ENCODE data around the gene RSBN1L.

The RSBN1L gene

GRCh38 chr7:77831481-77831880 is 135.2 kb downstream of the RSBN1L start:
- Histone ChIP-seq H3K79me2 (ENCODE audit: insufficient read depth, low read length) (peaks cover 60% of the 10 kb centered on the region), H4K20me1 (ENCODE audit: insufficient read depth, low read length, poor library complexity, severe bottlenecking) (peaks cover 4% of the 10 kb centered on the region), H3K9me3 (ENCODE audit: insufficient read depth, low read depth, low read length) (no peaks in the 10 kb centered on the region), H2AFZ (ENCODE audit: low read length) (no peak overlapping the region), H3K9ac (ENCODE audit: low read depth, low read length, poor library complexity, severe bottlenecking) (no peak overlapping the region), H3F3A (ENCODE audit: low read depth) (no peaks in the 10 kb centered on the region), H3K27me3 (ENCODE audit: insufficient read depth, low read length, poor library complexity, severe bottlenecking) (no peaks in the 10 kb centered on the region), H3K4me2 (ENCODE audit: low read depth, low read length, poor library complexity, severe bottlenecking) (no peak overlapping the region), H3K4me1 (ENCODE audit: insufficient read depth, low read length, poor library complexity, severe bottlenecking) (peaks cover 29% of the 10 kb centered on the region), H3K36me3 (ENCODE audit: insufficient read depth, low read length) (no peaks in the 10 kb centered on the region), H3K9me2 (replicated peaks; ENCODE audit: low read depth, low read length) (no peaks in the 10 kb centered on the region), H3K4me3 (ENCODE audit: low read length, poor library complexity, severe bottlenecking) (no peak overlapping the region)
- no peak for TF ChIP-seq CTCF (conservative IDR thresholded peaks at IDR 0.05; ENCODE audit: low read length)
- no peak for TF ChIP-seq EZH2phosphoT487 (IDR thresholded peaks at IDR 0.05; ENCODE audit: borderline replicate concordance)

DNA sequence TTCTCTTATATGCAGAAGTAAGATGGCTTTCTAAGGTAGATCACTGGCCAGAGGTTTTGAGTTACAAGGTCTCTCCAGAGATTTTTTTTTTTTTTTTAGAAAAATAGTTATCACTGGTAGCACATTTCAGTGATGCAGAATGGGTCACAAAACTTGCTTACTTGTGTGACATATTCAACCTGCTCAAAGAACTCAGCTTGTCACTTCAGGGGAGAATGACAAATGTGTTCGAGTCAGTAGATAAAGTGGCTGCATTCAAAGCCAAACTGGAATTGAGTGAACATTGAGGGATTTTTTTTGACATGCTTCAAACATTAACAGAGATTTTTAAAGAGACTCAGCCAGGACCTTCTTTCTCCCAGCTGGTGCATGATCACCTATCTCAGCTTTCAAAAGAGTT is 135.7 kb downstream of the RSBN1L start:
- H3F3A ChIP-seq (ENCODE audit: low read depth), result no peaks in the 10 kb centered on the region
- TF ChIP-seq EZH2phosphoT487 (IDR thresholded peaks at IDR 0.05; ENCODE audit: borderline replicate concordance), result no peak
- TF ChIP-seq CTCF (conservative IDR thresholded peaks at IDR 0.05; ENCODE audit: low read length), result no peak
- H3K4me1 ChIP-seq (ENCODE audit: insufficient read depth, low read length, poor library complexity, severe bottlenecking), result peaks cover 26% of the 10 kb centered on the region
- peaks cover 60% of the 10 kb centered on the region for H3K79me2 ChIP-seq (ENCODE audit: insufficient read depth, low read length)
- H3K9me2 ChIP-seq (replicated peaks; ENCODE audit: low read depth, low read length), result no peaks in the 10 kb centered on the region
- H3K27me3 ChIP-seq (ENCODE audit: insufficient read depth, low read length, poor library complexity, severe bottlenecking), result no peaks in the 10 kb centered on the region
- no peak overlapping the region for H3K4me2 ChIP-seq (ENCODE audit: low read depth, low read length, poor library complexity, severe bottlenecking)
- no peak overlapping the region for H3K4me3 ChIP-seq (ENCODE audit: low read length, poor library complexity, severe bottlenecking)
- no peaks in the 10 kb centered on the region for H3K9me3 ChIP-seq (ENCODE audit: insufficient read depth, low read depth, low read length)
- no peak overlapping the region for H2AFZ ChIP-seq (ENCODE audit: low read length)
- H3K9ac ChIP-seq (ENCODE audit: low read depth, low read length, poor library complexity, severe bottlenecking), result no peak overlapping the region
- H4K20me1 ChIP-seq (ENCODE audit: insufficient read depth, low read length, poor library complexity, severe bottlenecking), result peaks cover 4% of the 10 kb centered on the region
- no peaks in the 10 kb centered on the region for H3K36me3 ChIP-seq (ENCODE audit: insufficient read depth, low read length)
